Sigmoid colon (tissue), 4 donors: Measurements from ENCODE around the gene CENPU.

Source experiments
- CTCF ChIP-seq, 4 experiments: fragments of 450-650 bp in 3 of 4; fragments of 200-600 bp in 1 of 4; IDR thresholded peaks; one replicate each; pipeline ENCODE4 v1.5.1; 2016 to 2019; ENCODE audit warnings: antibody characterized with exemption in 4 of 4, mild to moderate bottlenecking in 3 of 4, moderate library complexity in 2 of 4
- EP300 ChIP-seq, 4 donors: sonication (generic); formaldehyde crosslinking; IDR thresholded peaks; one replicate each; pipeline ENCODE4 v1.6.1; 2017; ENCODE audit warnings: antibody characterized with exemption in 4 of 4

- no peak for TF ChIP-seq CTCF (IDR thresholded peaks at IDR 0.05)
- no peak for TF ChIP-seq EP300 (IDR thresholded peaks at IDR 0.05)
Measured at GRCh38 chr4:184782731-184783373, 49.0 kb upstream of the CENPU start.
